SIG-M5 treated with dmso at 0.1 percent for 504 hours (cell line): ENCODE results near the gene MGAT4A.
A peak's percentile ranks its signal among the peaks of the same experiment; 100 is the strongest.

Experiments
- DNase-seq: peaks from one replicate; lab custom pipeline; 2025; ENCODE audit not compliant: unreplicated experiment; lab: John Stamatoyannopoulos, UW

MGAT4A gene

GRCh38 chr2:98579926-98580325 lies 151.0 kb downstream of the MGAT4A start:
- DNase-seq, result no peak

DNA sequence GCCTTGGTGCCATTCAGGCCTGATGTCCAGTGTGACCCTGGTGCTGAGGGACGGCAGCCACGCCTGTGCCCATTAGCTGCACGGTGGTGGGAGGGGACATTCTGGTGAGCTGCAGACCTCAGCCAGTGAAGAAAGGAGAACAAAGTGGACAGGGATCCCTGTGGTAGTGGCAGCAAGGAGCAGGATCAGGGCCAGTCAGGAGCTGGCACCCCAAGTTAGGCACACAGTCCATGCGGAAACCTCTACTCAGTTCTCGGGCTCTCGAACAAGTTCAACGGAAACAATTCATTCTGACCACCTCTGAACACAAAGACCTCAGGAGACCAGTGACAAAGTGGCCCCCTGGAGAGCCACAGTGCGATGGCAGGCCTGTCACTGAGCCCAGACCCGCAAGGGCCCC lies 152.7 kb downstream of the MGAT4A start:
- DNase-seq, result no peak

DNA sequence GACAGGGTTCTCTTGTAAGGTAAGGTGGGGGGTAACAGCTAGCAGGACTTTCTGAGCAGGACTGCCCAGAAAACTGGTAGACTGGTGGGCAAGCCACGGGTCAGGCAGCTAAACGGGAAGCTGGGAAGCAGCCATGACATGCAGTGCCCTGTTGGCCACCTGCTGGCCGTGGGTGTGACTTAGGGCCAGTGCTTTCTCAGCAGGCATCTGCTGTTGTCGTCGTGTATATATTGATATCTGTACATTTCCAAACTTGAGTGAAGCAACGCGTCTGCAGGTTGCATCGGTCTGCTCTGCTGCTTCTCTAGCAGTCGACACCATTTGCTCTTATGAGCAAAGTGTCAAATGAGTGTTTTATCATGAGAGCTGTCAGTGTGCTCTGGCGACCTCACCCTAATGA lies 153.6 kb downstream of the MGAT4A start:
- DNase-seq, result no peak

- DNase-seq, result no peak
Observed at GRCh38 chr2:98576666-98577312, 154.1 kb downstream of the MGAT4A start.

DNA sequence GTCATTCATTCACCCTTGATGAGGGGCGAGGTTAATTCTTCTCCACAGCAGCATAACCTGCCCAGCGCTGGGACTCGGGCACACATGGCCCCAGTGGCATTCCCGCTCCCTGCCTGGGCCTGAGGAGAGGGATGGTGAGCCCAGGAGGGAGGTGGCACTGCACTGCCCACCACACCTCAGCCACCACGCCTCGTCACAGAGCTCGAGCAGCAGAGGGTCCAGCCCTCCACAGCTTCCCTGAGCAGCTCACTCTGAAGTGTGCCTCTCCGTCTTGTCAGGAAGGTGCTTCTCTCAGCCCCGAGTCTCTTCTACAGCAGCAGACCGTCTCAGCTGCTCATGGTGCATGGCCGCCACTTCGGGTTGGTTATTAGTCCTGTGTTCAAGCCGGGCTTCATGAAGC lies 157.5 kb downstream of the MGAT4A start:
- DNase-seq, result no peak

- DNase-seq, result no peak
Observed at GRCh38 chr2:98572676-98573075, 158.3 kb downstream of the MGAT4A start.

DNA sequence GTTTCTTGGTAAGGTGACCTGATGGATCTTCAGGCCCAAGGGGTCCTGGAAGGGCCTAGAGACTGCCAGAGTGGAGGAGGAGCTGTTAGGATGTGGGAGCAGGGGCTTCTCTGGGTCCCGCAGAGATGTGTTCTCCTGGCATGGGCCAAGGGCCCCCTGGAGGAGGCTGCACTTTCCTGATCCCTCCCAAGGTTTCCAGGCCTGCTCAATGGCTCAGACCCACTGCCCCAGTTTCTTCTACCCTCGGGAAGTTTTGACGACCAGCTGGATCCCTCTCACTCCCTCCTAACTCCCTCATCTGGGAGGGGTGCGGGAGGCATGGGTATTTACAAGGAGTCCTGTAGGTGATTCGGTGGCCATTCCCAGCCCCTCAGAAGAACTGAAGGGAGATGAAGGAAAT lies 158.7 kb downstream of the MGAT4A start:
- DNase-seq, result no peak

DNA sequence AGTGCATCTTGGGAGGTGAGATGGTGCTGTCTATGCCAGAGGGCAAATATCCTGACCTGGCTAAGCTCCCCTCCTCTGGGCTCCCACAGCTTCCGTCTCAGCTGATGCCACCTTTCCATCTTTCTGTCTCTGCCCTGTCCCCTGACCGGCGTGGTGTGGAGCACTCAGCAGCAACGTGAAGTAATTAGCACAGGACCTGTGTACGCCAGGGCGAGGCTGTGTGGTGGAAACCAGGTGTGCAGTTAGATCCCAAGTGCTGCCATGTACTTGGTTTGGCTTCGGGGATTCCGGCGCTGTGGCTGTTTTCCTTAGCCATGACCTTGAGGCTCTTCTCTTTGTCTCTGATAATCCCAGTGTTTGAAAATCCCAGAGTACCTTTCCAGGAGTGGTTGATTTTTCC lies 159.1 kb downstream of the MGAT4A start:
- no peak for DNase-seq

GRCh38 chr2:98571121-98571701 lies 159.7 kb downstream of the MGAT4A start:
- DNase-seq, result no peak

DNA sequence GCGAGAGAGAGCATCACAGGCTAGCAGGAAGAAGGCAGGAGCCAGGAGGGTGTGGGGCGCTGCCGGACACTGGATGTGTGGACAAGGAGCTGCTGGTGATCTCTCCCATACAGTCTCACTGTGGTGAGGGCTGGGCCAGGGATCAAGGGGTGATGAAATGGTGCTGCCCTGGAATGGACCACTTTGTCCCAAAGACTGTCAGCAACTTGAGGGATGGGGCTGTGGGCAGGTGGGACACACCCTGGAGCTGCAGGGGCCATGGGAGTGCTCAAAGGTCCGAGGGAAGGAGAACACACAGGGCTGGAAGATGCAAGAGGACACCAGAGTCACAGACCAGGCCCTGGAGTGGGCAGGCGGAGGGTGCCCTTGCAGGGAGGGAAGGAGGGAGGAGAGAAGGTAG lies 160.6 kb downstream of the MGAT4A start:
- no peak for DNase-seq

- no peak for DNase-seq
Observed at GRCh38 chr2:98569915-98570314, 161.0 kb downstream of the MGAT4A start.

DNA sequence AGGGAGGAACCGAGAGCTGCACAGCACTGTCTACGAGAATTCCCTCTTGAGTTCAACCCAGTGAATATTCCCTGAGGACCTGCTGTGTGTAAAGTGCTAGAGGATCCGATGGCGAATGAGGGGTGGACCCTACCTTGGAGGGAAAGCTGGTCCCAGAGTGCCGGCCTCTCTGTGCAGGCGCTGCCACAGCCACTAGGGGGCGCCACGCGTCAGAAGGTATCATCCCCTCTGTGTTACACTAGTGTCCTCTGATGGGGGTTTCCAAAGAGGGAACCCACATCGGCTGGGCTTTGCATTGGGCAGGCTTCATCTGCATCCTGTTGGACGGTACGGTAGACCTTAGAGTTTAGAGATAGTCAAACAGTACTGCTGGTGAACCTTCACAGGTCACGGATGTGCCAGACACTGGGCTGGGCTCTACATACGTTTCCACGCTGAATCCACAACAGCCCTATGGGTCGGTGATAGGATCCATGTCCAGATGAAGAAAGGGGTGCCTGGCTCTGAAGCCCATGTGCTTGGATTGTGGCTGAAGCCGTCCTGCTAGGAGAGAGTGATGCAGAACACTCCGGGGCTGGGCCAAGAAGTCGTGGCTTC lies 161.6 kb downstream of the MGAT4A start:
- peak; percentile 1 for DNase-seq
